ENCODE results near the gene HHATL. TPM values are rescaled to one million over a fixed set of nuclear protein-coding genes. Genes with fewer than 3 reads are reported as not detected.

HHATL gene
- total and polyA plus RNA-seq, 2 donors (not counting 1 experiment from before 2014, with no cell fraction given): not detected

- no peaks in the 10 kb centered on the region for H3K4me1 ChIP-seq (ENCODE audit: control insufficient read depth, extremely low read depth, insufficient read depth, low read length)
- H3K27ac ChIP-seq (ENCODE audit: insufficient read depth, low read length): no peak overlapping the region
- no peak overlapping the region for H3K4me3 ChIP-seq (replicated peaks in 1 of 4; ENCODE audit: control extremely low read depth in 1 of 4, insufficient read depth in 1 of 4, low read depth in 3 of 4, low read length in 4 of 4)
- peaks cover 7% of the 10 kb centered on the region for H3K27me3 ChIP-seq (ENCODE audit: control insufficient read depth, insufficient read depth, low read length)
- H3K4me2 ChIP-seq (ENCODE audit: extremely low read depth, insufficient read depth, low read length): no peak overlapping the region
- TF ChIP-seq CTCF (conservative IDR thresholded peaks at IDR 0.05 in 1 of 2, IDR thresholded peaks at IDR 0.05 in 1 of 2; ENCODE audit: low read depth in 1 of 2, low read length in 2 of 2): no peak
- no peak for TF ChIP-seq EZH2 (IDR thresholded peaks at IDR 0.05; ENCODE audit: low read length, missing control alignments)
- no peaks in the 10 kb centered on the region for H3K9me3 ChIP-seq (ENCODE audit: control insufficient read depth, insufficient read depth, low read depth, low read length)
- no peaks in the 10 kb centered on the region for H3K79me2 ChIP-seq (ENCODE audit: control insufficient read depth, insufficient read depth, low read length)
- no peak for DNase-seq (ENCODE audit: low read depth in 2 of 2)
- H3K36me3 ChIP-seq (ENCODE audit: control insufficient read depth, insufficient read depth, low read length): no peaks in the 10 kb centered on the region
- H4K20me1 ChIP-seq (ENCODE audit: control insufficient read depth, extremely low read depth, insufficient read depth, low read length): no peaks in the 10 kb centered on the region
- no peak overlapping the region for H3K9ac ChIP-seq (ENCODE audit: insufficient read depth, low read length)
- no peak overlapping the region for H2AFZ ChIP-seq (ENCODE audit: low read length)
Measured at GRCh38 chr3:42713747-42714146, 11.1 kb upstream of the HHATL start.

- TF ChIP-seq EZH2 (IDR thresholded peaks at IDR 0.05; ENCODE audit: low read length, missing control alignments) (no peak), CTCF (conservative IDR thresholded peaks at IDR 0.05 in 1 of 2, IDR thresholded peaks at IDR 0.05 in 1 of 2; ENCODE audit: low read depth in 1 of 2, low read length in 2 of 2) (no peak)
- no peaks in the 10 kb centered on the region for H3K79me2 ChIP-seq (ENCODE audit: control insufficient read depth, insufficient read depth, low read length)
- no peak overlapping the region for H3K4me2 ChIP-seq (ENCODE audit: extremely low read depth, insufficient read depth, low read length)
- no peak overlapping the region for H3K4me3 ChIP-seq (replicated peaks in 1 of 4; ENCODE audit: control extremely low read depth in 1 of 4, insufficient read depth in 1 of 4, low read depth in 3 of 4, low read length in 4 of 4)
- H3K27me3 ChIP-seq (ENCODE audit: control insufficient read depth, insufficient read depth, low read length): peaks cover 7% of the 10 kb centered on the region
- no peaks in the 10 kb centered on the region for H3K36me3 ChIP-seq (ENCODE audit: control insufficient read depth, insufficient read depth, low read length)
- no peak overlapping the region for H3K9ac ChIP-seq (ENCODE audit: insufficient read depth, low read length)
- H3K4me1 ChIP-seq (ENCODE audit: control insufficient read depth, extremely low read depth, insufficient read depth, low read length): no peaks in the 10 kb centered on the region
- no peak for DNase-seq (ENCODE audit: low read depth in 2 of 2)
- H2AFZ ChIP-seq (ENCODE audit: low read length): no peak overlapping the region
- H4K20me1 ChIP-seq (ENCODE audit: control insufficient read depth, extremely low read depth, insufficient read depth, low read length): no peaks in the 10 kb centered on the region
- H3K9me3 ChIP-seq (ENCODE audit: control insufficient read depth, insufficient read depth, low read depth, low read length): no peaks in the 10 kb centered on the region
- H3K27ac ChIP-seq (ENCODE audit: insufficient read depth, low read length): no peak overlapping the region
Measured at GRCh38 chr3:42712688-42713372, 10.2 kb upstream of the HHATL start.

- Histone ChIP-seq H4K20me1 (ENCODE audit: control insufficient read depth, extremely low read depth, insufficient read depth, low read length) (no peaks in the 10 kb centered on the region), H3K9me3 (ENCODE audit: control insufficient read depth, insufficient read depth, low read depth, low read length) (no peaks in the 10 kb centered on the region), H3K36me3 (ENCODE audit: control insufficient read depth, insufficient read depth, low read length) (no peaks in the 10 kb centered on the region), H3K4me1 (ENCODE audit: control insufficient read depth, extremely low read depth, insufficient read depth, low read length) (no peaks in the 10 kb centered on the region), H3K4me3 (replicated peaks in 1 of 4; ENCODE audit: control extremely low read depth in 1 of 4, insufficient read depth in 1 of 4, low read depth in 3 of 4, low read length in 4 of 4) (no peak overlapping the region), H3K27ac (ENCODE audit: insufficient read depth, low read length) (no peak overlapping the region), H3K79me2 (ENCODE audit: control insufficient read depth, insufficient read depth, low read length) (no peaks in the 10 kb centered on the region), H3K4me2 (ENCODE audit: extremely low read depth, insufficient read depth, low read length) (no peak overlapping the region), H2AFZ (ENCODE audit: low read length) (no peak overlapping the region), H3K9ac (ENCODE audit: insufficient read depth, low read length) (no peak overlapping the region), H3K27me3 (ENCODE audit: control insufficient read depth, insufficient read depth, low read length) (peaks cover 7% of the 10 kb centered on the region)
- TF ChIP-seq CTCF (conservative IDR thresholded peaks at IDR 0.05 in 1 of 2, IDR thresholded peaks at IDR 0.05 in 1 of 2; ENCODE audit: low read depth in 1 of 2, low read length in 2 of 2): no peak
- TF ChIP-seq EZH2 (IDR thresholded peaks at IDR 0.05; ENCODE audit: low read length, missing control alignments): no peak
- no peak for DNase-seq (ENCODE audit: low read depth in 2 of 2)
Measured at GRCh38 chr3:42712344-42712648, 9.7 kb upstream of the HHATL start.

All from fibroblast of lung (primary cell).